Neural crest cell (in vitro differentiated cells): ENCODE results near the gene RBPMS2. TPM values are rescaled to one million over a fixed set of nuclear protein-coding genes. Genes with fewer than 3 reads are reported as not detected.

Source experiments
- DNase-seq: peaks from one replicate; pipeline ENCODE4 v3.0.0; 2021; ENCODE audit warnings: low read depth, mixed read lengths, low spot score
- H3K27ac Mint-ChIP-seq: one replicate; pipeline ENCODE4 v1.8.0; 2021; ENCODE audit warnings: mild to moderate bottlenecking, mixed read lengths; ENCODE audit not compliant: unreplicated experiment
- H3K27me3 Mint-ChIP-seq: 2 replicates; pipeline ENCODE4 v1.8.0; 2021; ENCODE audit warnings: low read depth, mild to moderate bottlenecking, mixed read lengths
- H3K36me3 Mint-ChIP-seq: 2 replicates; pipeline ENCODE4 v1.8.0; 2021; ENCODE audit warnings: low read depth, mild to moderate bottlenecking, mixed read lengths
- H3K4me1 Mint-ChIP-seq: 2 replicates; pipeline ENCODE4 v1.8.0; 2021; ENCODE audit warnings: mixed read lengths
- H3K4me3 Mint-ChIP-seq: one replicate; pipeline ENCODE4 v1.8.0; 2021; ENCODE audit warnings: mild to moderate bottlenecking, mixed read lengths
- H3K9me3 Mint-ChIP-seq: 2 replicates; pipeline ENCODE4 v1.8.0; 2021; ENCODE audit warnings: mixed read lengths
- microRNA-seq: library from miRNA; unstranded; fragments of <30 nt; microRNA quantifications from one replicate; pipeline ENCODE4, GENCODE V29; 2020
- total RNA-seq: library from RNA; stranded (reverse); gene quantifications from 2 replicates; pipeline ENCODE4 v1.2.1, GENCODE V29; 2021
- TF ChIP-seq, protein P1 (sequence below): fragments of 200-600 bp; sonication (generic); conservative IDR thresholded peaks from 2 replicates; pipeline ENCODE4 v1.5.0; 2021; ENCODE audit warnings: antibody characterized with exemption, mild to moderate bottlenecking

RBPMS2 gene
- total RNA-seq, 1 donor from 2014 or later = 40.3 TPM

DNA sequence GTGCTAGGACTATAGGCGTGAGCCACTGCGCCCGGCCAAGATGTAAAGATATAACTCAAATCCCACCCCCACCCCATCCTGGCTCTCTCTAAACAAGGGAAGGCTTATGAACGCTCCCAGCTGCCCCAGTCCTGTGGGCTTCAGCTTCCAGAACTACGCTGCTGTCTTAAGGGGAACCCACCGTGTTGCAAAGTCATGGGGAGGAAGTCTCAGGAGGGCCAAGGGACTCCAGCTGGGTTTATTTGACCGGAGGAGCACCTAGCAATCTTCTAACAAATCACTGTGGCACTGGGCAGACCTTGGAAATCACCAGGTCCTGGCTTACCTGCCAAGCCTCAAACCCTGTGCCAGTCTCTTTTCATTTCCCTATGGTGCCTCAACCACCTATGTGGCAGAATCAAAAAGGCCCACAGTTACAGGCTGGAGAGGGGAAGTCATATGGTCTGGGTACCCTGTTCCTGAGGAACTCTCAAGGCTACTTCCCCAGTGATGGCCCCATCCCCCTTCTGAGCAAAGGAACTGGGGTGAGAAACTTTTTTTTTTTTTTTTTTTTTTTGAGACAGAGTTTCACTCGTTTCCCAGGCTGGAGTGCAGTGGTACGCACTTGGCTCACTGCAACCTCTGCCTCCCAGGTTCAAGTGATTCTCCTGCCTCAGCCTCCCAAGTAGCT, 83.4 kb downstream of the RBPMS2 start:
- TF ChIP-seq, protein P1, sequence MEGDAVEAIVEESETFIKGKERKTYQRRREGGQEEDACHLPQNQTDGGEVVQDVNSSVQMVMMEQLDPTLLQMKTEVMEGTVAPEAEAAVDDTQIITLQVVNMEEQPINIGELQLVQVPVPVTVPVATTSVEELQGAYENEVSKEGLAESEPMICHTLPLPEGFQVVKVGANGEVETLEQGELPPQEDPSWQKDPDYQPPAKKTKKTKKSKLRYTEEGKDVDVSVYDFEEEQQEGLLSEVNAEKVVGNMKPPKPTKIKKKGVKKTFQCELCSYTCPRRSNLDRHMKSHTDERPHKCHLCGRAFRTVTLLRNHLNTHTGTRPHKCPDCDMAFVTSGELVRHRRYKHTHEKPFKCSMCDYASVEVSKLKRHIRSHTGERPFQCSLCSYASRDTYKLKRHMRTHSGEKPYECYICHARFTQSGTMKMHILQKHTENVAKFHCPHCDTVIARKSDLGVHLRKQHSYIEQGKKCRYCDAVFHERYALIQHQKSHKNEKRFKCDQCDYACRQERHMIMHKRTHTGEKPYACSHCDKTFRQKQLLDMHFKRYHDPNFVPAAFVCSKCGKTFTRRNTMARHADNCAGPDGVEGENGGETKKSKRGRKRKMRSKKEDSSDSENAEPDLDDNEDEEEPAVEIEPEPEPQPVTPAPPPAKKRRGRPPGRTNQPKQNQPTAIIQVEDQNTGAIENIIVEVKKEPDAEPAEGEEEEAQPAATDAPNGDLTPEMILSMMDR = no peak
- peaks cover 19% of the 10 kb centered on the region for H3K36me3 Mint-ChIP-seq
- H3K27me3 Mint-ChIP-seq = no peaks in the 10 kb centered on the region
- H3K27ac Mint-ChIP-seq = no peak overlapping the region
- peak overlapping the region; percentile 27 for H3K4me3 Mint-ChIP-seq
- H3K4me1 Mint-ChIP-seq = peaks cover 23% of the 10 kb centered on the region
- no peak for DNase-seq
- no peaks in the 10 kb centered on the region for H3K9me3 Mint-ChIP-seq

DNA sequence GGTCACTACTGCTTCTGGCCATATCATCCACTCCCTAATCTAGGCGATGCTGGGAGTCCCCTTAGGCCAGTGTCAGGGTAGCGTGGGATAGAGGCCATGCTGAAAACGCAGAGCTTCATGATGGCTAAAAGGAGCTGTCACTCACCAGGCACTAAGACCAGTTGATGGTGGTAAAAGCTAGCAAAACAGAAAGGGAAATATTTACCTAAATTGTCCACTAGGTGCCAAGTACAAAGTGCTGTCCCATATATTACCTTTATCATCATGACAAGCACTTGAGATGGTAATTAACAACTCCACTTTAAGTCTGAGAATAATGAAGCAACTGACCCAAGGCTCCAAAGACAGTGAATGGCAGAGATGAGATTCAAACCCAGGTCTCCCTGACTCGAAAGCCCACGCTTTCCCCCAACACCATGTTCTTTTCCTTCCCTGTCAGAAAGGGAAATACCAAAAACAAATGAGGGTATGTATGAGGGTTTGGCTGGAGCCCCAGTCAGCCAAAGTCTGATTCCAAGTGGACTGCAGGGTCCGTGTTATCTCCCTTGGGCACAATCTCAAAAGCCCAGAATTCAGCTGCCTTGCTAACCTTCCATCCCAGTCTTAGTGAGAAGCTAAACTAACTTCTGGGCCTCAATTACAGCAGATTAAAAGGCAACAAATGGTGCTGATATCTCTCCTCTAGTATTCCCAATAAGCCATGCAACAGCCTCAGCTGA, 84.7 kb downstream of the RBPMS2 start:
- H3K9me3 Mint-ChIP-seq = no peaks in the 10 kb centered on the region
- peak overlapping the region; percentile 69 for H3K4me3 Mint-ChIP-seq
- H3K27me3 Mint-ChIP-seq = no peaks in the 10 kb centered on the region
- peaks cover 21% of the 10 kb centered on the region for H3K4me1 Mint-ChIP-seq
- H3K27ac Mint-ChIP-seq = no peak overlapping the region
- no peak for DNase-seq
- TF ChIP-seq, protein P1 = peak; percentile 36
- H3K36me3 Mint-ChIP-seq = peaks cover 19% of the 10 kb centered on the region

GRCh38 chr15:64690008-64690407, 85.4 kb downstream of the RBPMS2 start:
- H3K36me3 Mint-ChIP-seq = peaks cover 19% of the 10 kb centered on the region
- peak overlapping the region; percentile 40 for H3K4me3 Mint-ChIP-seq
- no peak for DNase-seq
- TF ChIP-seq, protein P1 = no peak
- H3K27me3 Mint-ChIP-seq = no peaks in the 10 kb centered on the region
- H3K27ac Mint-ChIP-seq = peak overlapping the region; percentile 57
- peaks cover 15% of the 10 kb centered on the region for H3K4me1 Mint-ChIP-seq
- no peaks in the 10 kb centered on the region for H3K9me3 Mint-ChIP-seq

Small RNA genes lying within 50 kb of the gene (microRNA-seq; reads per million reads assigned to microRNA genes)
- not detected for gene MIR1272

Other genes starting within 250 kb of the RBPMS2 start
- gene PIF1, start 50.1 kb upstream of the RBPMS2 start, total RNA-seq = 53.2 and 62.7 TPM in 2 replicates
- 18.2 and 18.9 TPM in 2 replicates for gene PLEKHO2, start 66.3 kb upstream of the RBPMS2 start, total RNA-seq
- gene ANKDD1A, start 136.3 kb upstream of the RBPMS2 start, total RNA-seq = 4.4 and 4.6 TPM in 2 replicates
- 71.8 and 73.5 TPM in 2 replicates for gene SPG21, start 214.3 kb upstream of the RBPMS2 start, total RNA-seq